Endometrial microvascular endothelial cells (primary cell): ENCODE data around the gene ZNF549. TPM values are rescaled to one million over a fixed set of nuclear protein-coding genes. Genes with fewer than 3 reads are reported as not detected.
"Not testable (repeated sequence)": the region's sequence is repeated elsewhere in the genome, so short reads cannot be mapped to it uniquely, and the experiment has no call there.

Experiments used
- in situ Hi-C: cut with HindIII; loops from 2 replicates; pipeline ENCODE4 v1.10.0; 2017; ENCODE audit warnings: low sequenced_read_pairs, low pct_unique_long_range_greater_than_20kb; ENCODE audit errors: inconsistent ontology term
- total RNA-seq: library from RNA; depleted of rRNA; stranded (reverse); fragments of >200 nt; gene quantifications from one replicate; pipeline ENCODE4 v1.2.3, GENCODE V29; 2015; ENCODE audit errors: inconsistent ontology term

Gene ZNF549
- total RNA-seq: 1.0 TPM

GRCh38 chr19:57527136-57527881 lies at the start of gene ZNF549:
ZNF549 (plus strand) TSS chr19:57527356; CDS start chr19:57527574, 218 bp downstream.
- in situ Hi-C loops: no loop called here

GRCh38 chr19:57487477-57488298 lies 39.5 kb upstream of the ZNF549 start, which contains the start of gene ZNF419:
ZNF419 (plus strand) TSS chr19:57487750; CDS start chr19:57487951, 201 bp downstream.
- in situ Hi-C loops: not testable (repeated sequence)

GRCh38 chr19:57488299-57488644 lies 38.9 kb upstream of the ZNF549 start:
- in situ Hi-C loops: not testable (repeated sequence)

- in situ Hi-C loops: not testable (repeated sequence)
Measured at GRCh38 chr19:57499332-57499679, 27.9 kb upstream of the ZNF549 start.

- in situ Hi-C loops: not testable (repeated sequence)
Measured at GRCh38 chr19:57499680-57500395, 27.3 kb upstream of the ZNF549 start, which contains the start of gene ZNF773. ZNF773 (plus strand) TSS chr19:57499938; CDS start chr19:57500081, 143 bp downstream.

- in situ Hi-C loops: not testable (repeated sequence)
Measured at GRCh38 chr19:57500400-57500799, 26.8 kb upstream of the ZNF549 start.

GRCh38 chr19:57506163-57506562 lies 21.0 kb upstream of the ZNF549 start:
- in situ Hi-C loops: no loop called here

GRCh38 chr19:57511484-57511883 lies 15.7 kb upstream of the ZNF549 start:
- in situ Hi-C loops: no loop called here

- in situ Hi-C loops: no loop called here
Measured at GRCh38 chr19:57512845-57513244, 14.3 kb upstream of the ZNF549 start.

GRCh38 chr19:57515255-57515654 lies 11.9 kb upstream of the ZNF549 start:
- in situ Hi-C loops: no loop called here

- in situ Hi-C loops: not testable (repeated sequence)
Measured at GRCh38 chr19:57518021-57518420, 9.1 kb upstream of the ZNF549 start.

GRCh38 chr19:57537953-57538547 lies 10.9 kb downstream of the ZNF549 start:
- in situ Hi-C loops: no loop called here

- in situ Hi-C loops: no loop called here
Measured at GRCh38 chr19:57546513-57546912, 19.4 kb downstream of the ZNF549 start.

- in situ Hi-C loops: no loop called here
Measured at GRCh38 chr19:57552432-57552831, 25.3 kb downstream of the ZNF549 start.

GRCh38 chr19:57557659-57558058 lies 30.5 kb downstream of the ZNF549 start:
- in situ Hi-C loops: no loop called here

- in situ Hi-C loops: no loop called here
Measured at GRCh38 chr19:57558525-57558924, 31.4 kb downstream of the ZNF549 start.

GRCh38 chr19:57559008-57559403 lies 31.9 kb downstream of the ZNF549 start:
- in situ Hi-C loops: no loop called here

- in situ Hi-C loops: no loop called here
Measured at GRCh38 chr19:57559404-57560025, 32.4 kb downstream of the ZNF549 start, which contains the start of gene ZNF550. ZNF550 (minus strand) TSS chr19:57559863; CDS start chr19:57559682, 181 bp downstream.
